HG02763 (cell line): ENCODE measurements around the gene RGS3.
A peak's percentile ranks its signal among the peaks of the same experiment; 100 is the strongest.

Experiments used
- ATAC-seq: cut with Tn5 transposase; IDR thresholded peaks from one replicate; pipeline ENCODE4 v1.9.1; 2021; ENCODE audit warnings: mild to moderate bottlenecking, moderate library complexity; ENCODE audit not compliant: unreplicated experiment

The RGS3 gene

DNA sequence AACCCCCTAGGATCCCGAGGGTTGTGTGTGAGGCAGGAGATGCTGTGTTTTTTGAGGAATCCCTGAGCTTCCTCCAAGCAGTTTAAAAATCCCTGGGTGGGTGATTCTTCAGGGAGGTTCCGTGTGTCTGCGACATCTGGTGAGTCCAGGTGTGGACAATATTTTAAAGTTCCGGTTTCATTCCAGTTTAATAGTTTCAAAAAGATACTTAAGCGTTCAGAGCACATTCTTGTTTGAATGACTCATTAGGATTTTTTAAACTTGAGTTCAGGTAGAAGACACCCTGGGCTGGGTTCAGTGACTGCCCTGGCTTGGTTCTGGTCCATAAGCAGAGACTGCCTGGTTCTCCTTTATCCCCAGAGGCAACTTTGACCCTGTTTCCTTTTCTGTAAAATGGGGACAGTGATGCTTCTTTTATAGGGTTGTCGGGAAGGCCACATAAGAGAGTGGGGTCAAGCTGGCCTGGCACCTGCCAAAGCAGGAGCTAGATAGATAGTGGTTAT lies 119.2 kb downstream of the RGS3 start:
- ATAC-seq: no peak

DNA sequence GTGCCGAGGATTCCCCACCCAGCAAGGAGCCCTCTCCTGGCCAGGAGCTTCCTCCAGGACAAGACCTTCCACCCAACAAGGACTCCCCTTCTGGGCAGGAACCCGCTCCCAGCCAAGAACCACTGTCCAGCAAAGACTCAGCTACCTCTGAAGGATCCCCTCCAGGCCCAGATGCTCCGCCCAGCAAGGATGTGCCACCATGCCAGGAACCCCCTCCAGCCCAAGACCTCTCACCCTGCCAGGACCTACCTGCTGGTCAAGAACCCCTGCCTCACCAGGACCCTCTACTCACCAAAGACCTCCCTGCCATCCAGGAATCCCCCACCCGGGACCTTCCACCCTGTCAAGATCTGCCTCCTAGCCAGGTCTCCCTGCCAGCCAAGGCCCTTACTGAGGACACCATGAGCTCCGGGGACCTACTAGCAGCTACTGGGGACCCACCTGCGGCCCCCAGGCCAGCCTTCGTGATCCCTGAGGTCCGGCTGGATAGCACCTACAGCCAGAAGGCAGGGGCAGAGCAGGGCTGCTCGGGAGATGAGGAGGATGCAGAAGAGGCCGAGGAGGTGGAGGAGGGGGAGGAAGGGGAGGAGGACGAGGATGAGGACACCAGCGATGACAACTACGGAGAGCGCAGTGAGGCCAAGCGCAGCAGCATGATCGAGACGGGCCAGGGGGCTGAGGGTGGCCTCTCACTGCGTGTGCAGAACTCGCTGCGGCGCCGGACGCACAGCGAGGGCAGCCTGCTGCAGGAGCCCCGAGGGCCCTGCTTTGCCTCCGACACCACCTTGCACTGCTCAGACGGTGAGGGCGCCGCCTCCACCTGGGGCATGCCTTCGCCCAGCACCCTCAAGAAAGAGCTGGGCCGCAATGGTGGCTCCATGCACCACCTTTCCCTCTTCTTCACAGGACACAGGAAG lies 120.2 kb downstream of the RGS3 start:
- no peak for ATAC-seq

DNA sequence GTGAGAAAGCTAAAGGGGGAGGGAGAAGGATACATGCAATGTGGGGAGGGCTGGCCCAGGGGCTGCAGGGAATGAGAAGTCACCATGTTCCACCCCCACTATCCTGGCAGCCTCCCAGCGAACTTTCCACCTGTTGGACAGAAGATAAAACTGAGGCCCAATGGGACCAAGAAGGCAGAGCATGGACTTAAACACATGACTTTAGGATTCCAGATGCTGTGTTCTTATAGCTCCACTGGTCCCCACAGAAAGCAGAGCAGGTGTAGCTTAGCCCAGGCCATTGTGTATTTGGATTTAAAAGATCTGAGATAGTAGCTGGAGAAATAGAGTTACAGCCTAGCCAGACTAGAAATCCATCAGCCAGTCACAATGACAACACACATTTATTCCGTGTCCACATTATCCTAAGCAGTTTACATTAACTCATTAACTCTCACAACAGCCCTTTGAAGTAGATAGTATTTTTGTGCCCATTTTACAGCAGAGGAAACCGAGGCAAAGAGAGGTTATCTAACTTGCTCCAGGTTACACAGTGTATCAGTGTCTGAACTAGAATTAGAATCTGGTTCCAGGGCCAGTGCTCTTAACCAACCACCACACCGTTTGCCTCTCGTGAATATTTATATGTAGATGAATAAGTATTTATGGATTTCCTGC lies 121.0 kb downstream of the RGS3 start:
- ATAC-seq: no peak

DNA sequence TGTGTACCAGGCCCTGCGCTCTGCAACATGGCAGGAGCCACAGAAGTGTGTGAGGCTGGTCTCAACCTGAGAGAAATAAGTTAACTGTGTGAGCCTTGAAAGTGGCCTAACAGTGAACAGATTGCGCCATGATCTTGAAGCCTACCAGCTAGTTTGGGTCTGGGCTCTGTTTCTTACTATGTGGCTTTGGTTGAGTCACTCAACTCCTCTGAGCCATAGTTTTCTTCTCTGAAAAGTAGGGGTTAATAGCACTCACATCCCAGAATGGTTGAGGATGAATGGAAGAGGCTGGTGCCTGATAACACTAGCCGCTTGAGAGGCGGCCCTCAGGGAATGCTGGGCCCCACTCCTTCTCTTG lies 121.5 kb downstream of the RGS3 start:
- no peak for ATAC-seq

DNA sequence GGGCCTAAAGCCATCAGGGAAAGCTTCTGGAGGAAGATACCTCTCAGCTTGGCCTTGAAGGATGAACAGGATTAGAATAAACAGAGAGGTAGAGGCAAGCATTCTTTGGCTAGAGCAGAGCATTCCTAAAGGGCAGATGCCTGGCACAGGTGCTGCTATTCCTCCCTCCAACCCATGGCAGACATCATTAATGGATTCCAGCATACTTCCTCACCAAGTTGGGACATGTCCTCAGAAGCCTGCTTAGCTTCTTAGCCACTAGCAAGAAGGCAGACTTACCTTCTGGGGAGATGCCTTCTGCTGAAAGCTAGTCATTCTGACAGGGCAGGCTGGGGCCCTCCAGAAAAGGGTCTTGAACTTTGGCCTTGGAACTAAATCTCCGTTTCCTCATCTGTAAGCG lies 122.0 kb downstream of the RGS3 start:
- ATAC-seq: no peak

DNA sequence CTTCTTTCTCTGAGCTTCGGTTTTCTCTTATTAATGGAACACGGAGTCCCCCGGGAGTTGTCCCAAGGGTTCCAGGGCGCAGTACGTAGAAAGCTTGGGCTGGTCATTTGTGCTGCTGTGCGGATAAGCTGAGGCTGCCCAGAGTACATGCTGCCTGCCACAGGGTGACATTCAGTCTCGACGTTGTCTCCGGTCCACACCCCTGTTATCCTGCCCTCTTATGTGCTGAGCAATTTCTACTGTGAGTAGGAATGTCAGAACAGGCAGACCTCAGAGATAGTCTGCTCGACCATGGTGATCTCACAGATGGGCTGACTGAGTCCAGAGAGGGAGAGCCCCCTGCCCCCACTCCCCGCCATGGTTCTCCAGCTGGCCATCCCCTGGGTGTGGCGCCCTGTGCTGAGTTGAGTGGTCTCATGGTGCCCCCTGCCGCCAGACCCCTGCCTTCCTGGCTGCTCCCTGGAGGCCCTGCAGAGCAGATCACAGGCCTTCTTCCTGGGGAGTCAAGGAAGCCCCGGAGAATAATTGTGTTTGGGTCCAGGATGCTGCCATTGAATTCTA lies 124.0 kb downstream of the RGS3 start:
- ATAC-seq: no peak

DNA sequence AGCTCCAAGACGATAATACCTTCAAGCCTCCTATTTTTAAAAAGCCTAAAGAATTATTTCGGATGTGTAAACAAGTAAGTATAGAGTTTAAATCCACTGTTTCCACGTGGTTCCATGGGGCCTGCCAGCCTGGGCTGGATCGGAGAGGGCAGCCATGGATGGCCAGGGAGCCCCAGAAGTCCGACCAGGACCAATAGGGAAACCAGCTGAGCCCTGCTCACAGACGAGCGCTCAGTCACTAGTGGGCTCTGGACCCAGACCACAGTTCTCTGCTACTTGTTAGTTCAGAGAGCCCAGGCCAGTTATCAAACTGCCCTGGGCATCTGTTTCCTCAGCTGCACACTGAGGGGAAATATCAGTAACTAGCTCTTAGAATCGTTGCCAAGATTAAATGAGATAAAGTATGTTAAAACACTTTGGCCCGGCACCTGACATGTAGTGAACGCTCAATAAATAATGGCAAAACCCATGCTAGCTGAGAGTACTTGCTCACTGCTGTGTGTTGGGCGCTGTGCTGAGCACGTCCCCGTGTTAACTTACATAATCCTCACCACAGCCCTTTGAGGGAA lies 124.8 kb downstream of the RGS3 start:
- ATAC-seq: no peak

DNA sequence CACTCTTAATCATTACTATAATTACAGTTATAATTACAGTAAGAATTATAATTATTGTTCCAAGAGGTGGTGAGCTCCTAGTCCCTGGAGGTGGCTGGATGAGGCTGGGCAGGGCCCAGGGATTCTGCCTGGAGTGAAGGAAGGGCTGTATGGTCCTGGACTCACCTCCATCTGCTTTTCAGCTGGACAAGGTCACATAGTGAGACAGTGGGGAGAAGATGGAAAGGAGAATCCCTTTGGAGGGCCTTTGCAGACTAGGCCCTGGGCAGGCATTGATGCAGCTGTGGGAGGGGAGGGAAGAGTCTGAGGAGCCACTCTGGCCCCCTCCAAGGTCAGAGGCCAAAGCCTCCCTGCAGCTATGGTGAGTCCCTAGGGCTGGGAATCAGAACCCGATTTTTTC lies 125.4 kb downstream of the RGS3 start:
- ATAC-seq: no peak

DNA sequence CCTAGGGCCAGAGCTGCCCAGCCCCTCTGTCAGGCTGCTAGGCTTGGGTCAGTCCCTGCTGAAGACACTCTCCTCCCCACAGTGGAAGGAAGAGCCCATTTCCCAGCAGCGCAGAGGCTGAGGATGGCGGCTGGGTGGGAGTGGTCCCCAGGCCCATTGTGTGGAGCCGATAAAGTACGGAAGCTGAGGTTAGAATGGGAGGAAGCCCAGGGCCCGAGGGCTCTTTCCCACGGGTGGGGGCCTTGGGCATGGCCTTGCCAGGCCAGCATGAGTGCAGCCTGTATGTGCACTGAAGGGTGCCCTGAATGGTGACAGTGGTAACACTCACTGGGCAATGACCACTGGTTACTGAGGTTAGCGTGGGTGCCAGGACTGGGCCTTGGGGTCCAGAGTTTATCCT lies 125.9 kb downstream of the RGS3 start:
- no peak for ATAC-seq

DNA sequence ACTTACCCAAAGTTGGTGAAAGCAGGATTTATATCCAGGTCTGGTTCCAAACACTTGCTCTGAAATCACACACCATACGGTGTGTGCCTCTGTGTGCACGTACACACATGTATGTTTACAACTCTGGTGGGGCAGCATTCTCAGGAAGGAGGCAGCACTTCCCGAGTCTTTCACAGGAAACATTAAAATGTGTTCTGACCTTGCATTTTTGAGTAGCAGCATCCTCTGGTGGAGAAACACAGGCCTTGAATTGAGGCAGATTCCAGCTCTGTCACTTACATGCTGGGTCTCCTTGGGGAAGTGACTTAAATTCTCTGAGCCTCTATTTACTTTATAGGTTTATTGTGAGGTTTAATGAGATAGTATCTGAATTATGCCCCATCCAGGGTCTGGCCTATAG lies 126.4 kb downstream of the RGS3 start:
- no peak for ATAC-seq

DNA sequence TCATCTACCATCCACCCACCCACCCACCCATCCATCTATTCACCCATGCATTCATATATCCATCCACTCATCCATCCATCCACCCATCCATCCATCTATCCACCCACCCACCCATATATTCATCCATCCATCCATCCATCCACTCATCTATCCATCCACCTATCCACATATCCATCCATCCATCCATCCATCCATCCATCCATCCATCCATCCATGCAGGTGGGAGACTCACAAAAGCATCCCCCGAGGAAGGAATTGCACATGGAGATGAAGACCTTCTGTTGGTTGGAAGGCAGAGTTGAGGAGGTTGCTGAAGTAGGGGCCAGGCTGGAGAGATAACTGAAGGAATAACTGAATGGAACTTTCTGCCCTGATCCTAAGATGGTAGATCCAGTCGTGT lies 126.9 kb downstream of the RGS3 start:
- ATAC-seq: no peak

DNA sequence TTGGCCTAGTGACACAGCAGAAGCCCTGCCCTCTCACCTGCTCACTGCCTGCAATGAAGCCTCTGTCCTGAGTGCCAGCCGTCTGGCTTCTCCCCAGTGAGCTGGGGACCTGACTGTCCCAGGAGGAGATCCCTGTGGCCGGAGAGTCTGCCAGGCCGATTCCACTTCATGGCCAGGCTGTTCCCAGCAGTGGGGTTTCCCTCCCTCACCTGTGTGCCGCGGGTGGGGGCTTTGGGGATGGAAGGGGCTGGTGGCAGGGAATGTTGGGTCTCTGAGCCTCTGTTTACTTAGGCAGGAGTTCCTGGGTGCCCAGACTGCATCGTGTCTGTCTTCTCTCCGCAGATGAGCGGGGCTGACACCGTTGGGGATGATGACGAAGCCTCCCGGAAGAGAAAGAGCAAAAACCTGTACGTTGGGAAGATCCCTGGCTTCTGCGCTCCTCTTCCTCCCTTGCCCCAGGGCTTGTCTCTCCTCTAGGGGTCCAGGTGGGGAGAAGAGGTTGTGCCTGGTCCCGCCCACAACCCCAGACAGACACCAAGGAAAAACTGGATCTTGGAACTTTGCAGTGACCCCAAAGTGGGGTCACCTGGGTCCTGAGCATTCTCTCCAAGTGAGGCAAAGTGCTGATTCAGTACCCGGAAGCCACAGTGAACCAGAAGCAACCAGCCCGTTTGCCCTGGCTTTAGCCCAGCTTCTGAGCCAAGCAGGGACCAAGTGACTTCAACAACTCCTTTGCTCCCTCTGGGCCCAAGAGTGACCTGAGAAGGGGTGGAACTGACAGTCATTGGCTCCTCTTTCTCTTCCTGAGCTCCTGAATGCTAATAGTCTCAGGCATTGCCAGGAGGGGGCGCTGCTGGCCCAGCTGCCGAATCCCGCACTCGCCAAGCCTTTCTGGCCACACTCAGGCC lies 127.7 kb downstream of the RGS3 start:
- peak; percentile 42 for ATAC-seq

DNA sequence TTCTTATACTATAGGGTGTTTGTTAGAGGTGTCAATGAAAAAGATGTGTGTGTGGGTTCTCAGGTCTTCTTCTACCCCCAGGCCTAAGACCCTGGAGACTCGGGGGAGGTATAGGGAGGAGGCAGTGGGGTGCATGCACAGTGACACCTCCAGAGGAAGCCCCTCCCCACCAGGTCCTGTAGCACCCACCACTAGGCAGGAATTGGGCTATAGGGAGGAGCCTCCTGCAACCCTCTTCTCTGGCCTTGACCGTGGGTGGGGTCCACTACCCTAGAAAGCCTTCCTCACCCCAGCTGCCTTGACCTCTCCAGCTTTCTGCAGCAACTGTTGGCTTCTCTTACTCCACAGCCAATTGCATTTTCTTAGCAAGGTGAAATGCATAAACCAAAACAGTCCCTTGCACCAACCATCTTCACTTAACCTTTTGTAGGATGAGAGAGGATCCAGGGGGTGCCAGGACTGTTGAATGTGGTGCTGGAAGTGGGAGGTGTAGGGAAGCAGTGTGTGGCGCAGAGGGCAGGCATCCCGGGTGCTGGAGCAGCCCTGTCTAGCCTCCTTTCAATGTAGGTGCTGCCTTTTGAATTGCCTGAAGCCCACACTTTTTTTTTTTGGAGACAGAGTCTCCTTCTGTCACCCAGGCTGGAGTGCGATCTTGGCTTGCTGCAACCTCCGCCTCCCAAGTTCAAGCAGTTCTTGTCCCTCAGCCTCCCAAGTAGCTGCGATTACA lies 128.5 kb downstream of the RGS3 start:
- ATAC-seq: no peak

DNA sequence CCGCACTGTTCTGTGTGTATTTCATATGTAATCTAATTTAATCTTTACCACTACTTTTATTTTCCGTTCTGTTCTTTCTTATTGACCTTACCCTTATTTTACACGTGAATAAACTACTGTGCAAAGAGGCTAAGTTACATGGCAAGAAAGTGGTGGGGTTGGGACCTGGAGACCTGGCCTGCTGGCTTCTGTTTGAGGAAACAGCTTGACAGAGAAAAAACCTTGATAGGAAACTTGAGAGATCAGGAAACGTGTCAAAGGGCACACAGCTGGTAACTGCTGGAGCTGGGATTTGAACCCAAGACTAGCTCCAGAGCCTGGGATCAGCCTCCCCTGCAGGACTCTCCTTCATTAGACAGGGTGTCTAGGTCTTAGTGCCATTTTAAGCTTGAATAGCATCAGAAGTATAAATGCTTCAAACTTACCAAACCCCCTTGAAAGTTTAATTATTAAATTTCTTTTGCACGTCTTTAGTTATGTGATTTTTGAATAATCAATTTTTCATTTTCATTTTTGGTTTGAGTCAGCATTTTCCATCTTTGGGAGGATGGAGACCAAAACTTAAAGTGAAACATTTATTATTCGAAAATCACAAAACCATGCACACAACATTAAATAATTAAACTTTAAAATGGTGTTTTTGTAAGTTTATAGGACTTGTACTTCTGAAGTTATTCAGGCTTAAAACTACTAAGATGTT lies 129.5 kb downstream of the RGS3 start:
- no peak for ATAC-seq

DNA sequence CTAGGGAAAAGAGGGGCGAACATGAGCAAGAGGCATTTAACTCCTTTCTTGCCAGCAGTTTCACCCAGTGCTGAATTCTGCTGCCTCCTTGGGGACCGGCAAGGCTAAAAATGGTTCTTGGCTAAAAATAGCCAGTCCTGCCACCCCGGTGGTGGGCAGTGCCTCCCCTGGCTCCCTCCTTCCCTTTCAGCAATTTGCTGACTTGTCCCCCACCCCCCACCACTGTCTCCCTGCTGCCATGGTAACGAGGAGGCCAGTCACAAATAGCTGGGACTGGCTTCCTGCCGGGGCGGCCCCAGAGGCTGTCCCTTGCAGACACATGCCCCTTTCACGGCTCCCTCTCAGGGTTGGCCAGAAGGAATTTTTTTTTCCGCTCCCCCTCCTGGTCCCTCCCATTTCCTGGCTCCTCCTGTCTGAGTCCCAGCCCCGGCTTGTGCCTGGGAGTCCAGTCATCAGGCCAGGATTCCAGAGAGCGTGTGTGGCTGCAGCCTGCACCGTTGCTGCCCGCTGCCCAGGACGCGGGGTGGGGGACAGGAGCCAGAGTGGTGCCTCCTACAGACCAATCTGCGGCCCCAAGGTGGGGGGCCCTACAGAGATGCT lies 130.3 kb downstream of the RGS3 start:
- ATAC-seq: peak; percentile 47

DNA sequence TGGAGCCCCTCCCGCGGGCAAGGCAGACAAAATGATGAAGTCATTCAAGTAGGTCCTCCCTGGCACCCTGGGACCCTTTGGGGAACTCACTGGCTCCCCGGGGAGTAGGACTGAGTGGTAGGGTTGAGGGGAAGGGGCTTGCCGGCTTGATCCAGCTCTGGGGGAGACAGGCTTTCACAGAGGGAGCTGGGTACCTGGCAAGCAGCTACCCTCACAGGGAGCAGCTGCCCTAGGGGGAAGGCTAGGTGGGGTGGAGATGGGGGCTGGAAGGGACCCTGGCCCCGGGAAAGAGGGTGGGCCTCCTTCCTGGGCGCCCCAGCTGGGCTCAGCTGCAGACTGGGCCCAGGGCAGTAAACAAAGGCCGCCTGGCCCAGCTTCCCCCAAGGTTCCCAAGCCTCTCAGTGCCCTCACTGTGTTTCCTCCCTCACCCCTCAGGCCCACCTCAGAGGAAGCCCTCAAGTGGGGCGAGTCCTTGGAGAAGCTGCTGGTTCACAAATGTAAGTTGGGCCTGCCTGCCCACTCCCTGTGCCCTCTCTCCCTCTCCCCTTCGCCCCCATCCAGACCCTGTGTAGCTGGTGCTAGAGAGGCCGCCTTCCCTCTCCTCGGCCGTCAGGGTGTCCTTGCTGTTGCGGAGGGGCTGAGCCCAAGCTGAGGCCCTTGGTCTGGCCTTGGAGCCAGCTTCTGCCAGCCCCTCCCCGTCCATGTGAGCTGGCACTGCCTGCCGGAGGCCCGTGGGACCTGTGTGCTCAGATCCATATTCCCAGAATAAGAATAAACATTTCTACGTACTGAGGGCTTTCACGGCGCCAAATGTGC lies 131.2 kb downstream of the RGS3 start:
- ATAC-seq: no peak

DNA sequence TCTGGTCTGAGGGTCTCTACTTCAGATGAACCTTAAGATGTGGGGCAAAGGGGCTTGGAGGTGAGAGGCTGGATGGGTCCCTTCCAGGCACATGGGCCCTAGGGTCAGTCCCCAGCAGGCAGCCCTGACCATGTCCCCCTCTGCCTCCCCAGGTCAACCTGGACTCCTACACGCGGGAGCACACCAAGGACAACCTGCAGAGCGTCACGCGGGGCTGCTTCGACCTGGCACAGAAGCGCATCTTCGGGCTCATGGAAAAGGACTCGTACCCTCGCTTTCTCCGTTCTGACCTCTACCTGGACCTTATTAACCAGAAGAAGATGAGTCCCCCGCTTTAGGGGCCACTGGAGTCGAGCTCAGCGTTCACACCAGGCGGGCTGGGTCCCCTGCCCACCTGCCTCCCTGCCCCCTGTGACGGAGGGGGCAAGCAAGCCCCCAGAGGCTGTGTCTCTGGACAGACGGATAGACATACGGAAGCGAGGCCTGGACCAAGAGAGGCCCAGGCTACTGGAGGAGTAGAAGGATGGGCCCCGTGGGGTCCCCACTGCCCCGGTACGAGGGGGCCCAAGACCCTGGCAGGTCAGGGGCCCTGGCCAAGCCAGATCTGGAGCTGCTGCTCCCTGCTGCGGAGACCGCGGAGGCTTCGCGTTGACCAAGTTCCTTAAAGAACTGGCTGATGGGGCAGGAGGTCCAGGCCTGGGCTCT lies 133.2 kb downstream of the RGS3 start:
- ATAC-seq: no peak
